Measurements from ENCODE around the gene TGM2. TPM values are rescaled to one million over a fixed set of nuclear protein-coding genes. Genes with fewer than 3 reads are reported as not detected.

The TGM2 gene
- total and polyA plus RNA-seq, 9 of the 15 experiments (the other 6 are each of a cell fraction or from before 2014, with no cell fraction given), result 5.5 to 78.5 (median 37.6) TPM

DNA sequence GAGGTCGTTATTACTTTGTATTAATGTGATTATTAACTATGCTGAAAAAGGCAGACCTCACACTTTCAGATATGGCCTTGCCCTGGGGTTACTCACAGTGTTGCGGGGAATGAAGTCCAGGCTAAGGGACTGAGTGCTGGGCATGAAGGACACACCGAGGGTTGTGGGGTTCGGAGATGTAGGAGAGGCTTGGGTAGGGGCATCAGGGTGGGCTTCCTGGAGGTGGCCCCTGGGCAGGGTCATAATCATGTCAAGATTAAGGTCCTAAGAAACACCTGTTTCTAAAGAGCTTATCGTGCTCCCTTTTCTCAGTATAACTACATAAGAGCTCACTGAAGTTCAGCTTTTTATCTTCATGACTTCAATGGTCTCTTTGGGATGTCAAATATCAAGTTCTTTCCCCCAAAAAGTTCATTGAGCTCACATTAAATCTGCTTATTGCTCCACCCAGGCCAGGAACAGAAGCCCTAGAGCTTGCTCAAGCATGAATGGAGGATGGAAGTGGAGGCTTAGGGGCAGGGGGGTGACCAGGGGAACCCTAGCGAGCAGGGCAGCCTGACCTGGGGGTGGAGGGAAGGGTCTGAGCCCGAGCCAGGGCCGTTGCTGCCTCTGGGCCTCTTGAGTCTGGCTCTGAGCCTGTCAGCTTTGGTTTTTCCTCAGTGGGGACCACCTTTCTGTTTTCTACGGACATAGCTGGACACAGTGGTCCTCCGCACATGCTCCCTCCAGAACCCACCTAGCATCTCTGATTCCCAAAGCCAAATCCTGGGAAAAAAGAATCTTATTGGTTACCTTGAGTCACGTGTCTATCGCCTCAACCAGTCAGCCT lies 37.3 kb upstream of the TGM2 start:
- no peaks in the 10 kb centered on the region; the same call in 1 of the 2 replicates for H3K9me3 ChIP-seq (replicated peaks; ENCODE audit: control insufficient read depth, insufficient read depth, low read depth, low read length)
- H3K4me3 ChIP-seq, result no peak overlapping the region
- H3K79me2 ChIP-seq (ENCODE audit: control insufficient read depth, insufficient read depth, low read length), result no peaks in the 10 kb centered on the region
- H3K4me1 ChIP-seq (replicated peaks in 1 of 2; ENCODE audit: control insufficient read depth in 2 of 2, insufficient read depth in 2 of 2, low read length in 2 of 2), result peaks cover 0 to 7% of the 10 kb centered on the region in 2 experiments; a peak in 3 of 5 replicates
- peak overlapping the region; percentile 20; the same call in 1 of the 2 replicates for H3K4me2 ChIP-seq (ENCODE audit: insufficient read depth, low read length)
- H3K9me1 ChIP-seq (ENCODE audit: control insufficient read depth, insufficient read depth, low read length), result no peaks in the 10 kb centered on the region
- intact Hi-C loops (cut with micrococcal nuclease) (no loop called here), in situ Hi-C loops (cut with MboI) (no loop called here)
- FAIRE-seq (peak; percentile 65), ATAC-seq (no peak), DNase-seq (ENCODE audit: extremely low read depth in 1 of 4, low spot score in 3 of 4) (peak in 1 of 4 experiments; percentile 43)
- no peak overlapping the region for H2AFZ ChIP-seq (ENCODE audit: low read depth, low read length)
- no peak overlapping the region for H3K27ac ChIP-seq (ENCODE audit: extremely low read depth, low read depth, low read length)
- no TSS peak for BruUV-seq (replicated peaks)
- H3K9ac ChIP-seq (ENCODE audit: insufficient read depth in 1 of 2, low read depth in 2 of 2, low read length in 2 of 2), result no peak overlapping the region
- H4K20me1 ChIP-seq (replicated peaks; ENCODE audit: control insufficient read depth, insufficient read depth, low read length), result peaks cover 3% of the 10 kb centered on the region; the same call in 1 of the 2 replicates
- ChIA-PET CTCF (ENCODE audit: low intra/inter-chr PET ratio) (no interaction called here), POLR2A (interaction anchor here (0.6 kb wide), 3 partner anchors 13 to 208 kb away, joined by 3 read pairs; no protein-coding TSS in a partner anchor)
- H3K27me3 ChIP-seq (ENCODE audit: control insufficient read depth in 2 of 2, insufficient read depth in 2 of 2, low read length in 2 of 2), result peaks cover 8 to 17% of the 10 kb centered on the region in 2 experiments; a peak in 3 of 5 replicates
- WGBS (ENCODE audit: insufficient coverage, low coverage, missing lambda C conversion rate), result 23% methylated on average over 12 of the region's 12 CpGs
- H3K36me3 ChIP-seq (ENCODE audit: control insufficient read depth, insufficient read depth, low read length), result no peaks in the 10 kb centered on the region
- TF ChIP-seq, protein P1, sequence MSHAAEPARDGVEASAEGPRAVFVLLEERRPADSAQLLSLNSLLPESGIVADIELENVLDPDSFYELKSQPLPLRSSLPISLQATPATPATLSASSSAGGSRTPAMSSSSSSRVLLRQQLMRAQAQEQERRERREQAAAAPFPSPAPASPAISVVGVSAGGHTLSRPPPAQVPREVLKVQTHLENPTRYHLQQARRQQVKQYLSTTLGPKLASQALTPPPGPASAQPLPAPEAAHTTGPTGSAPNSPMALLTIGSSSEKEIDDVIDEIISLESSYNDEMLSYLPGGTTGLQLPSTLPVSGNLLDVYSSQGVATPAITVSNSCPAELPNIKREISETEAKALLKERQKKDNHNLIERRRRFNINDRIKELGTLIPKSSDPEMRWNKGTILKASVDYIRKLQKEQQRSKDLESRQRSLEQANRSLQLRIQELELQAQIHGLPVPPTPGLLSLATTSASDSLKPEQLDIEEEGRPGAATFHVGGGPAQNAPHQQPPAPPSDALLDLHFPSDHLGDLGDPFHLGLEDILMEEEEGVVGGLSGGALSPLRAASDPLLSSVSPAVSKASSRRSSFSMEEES (CRISPR knock-in tag; IDR thresholded peaks at IDR 0.05), result peak; percentile 52
- TF ChIP-seq MCM2 (IDR thresholded peaks at IDR 0.05; ENCODE audit: low read depth) (no peak), ZNF12 (CRISPR knock-in tag; IDR thresholded peaks at IDR 0.05) (no peak), ZFP36 (IDR thresholded peaks at IDR 0.05; ENCODE audit: low read depth, low read length, partially characterized antibody) (peak; percentile 51), ZBTB8A (IDR thresholded peaks at IDR 0.05; ENCODE audit: partially characterized antibody) (no peak), ETV1 (tag; conservative IDR thresholded peaks at IDR 0.05; ENCODE audit: low read depth) (no peak), GTF2F1 (IDR thresholded peaks at IDR 0.05; ENCODE audit: low read depth, low read length) (no peak), ZC3H8 (IDR thresholded peaks at IDR 0.05) (no peak), SRF (CRISPR knock-in tag; IDR thresholded peaks at IDR 0.05) (no peak), JUND (IDR thresholded peaks at IDR 0.05; ENCODE audit: borderline replicate concordance, low read depth, low read length) (no peak), JUND (tag; IDR thresholded peaks at IDR 0.05; ENCODE audit: borderline replicate concordance, low read depth, low read length) (no peak), NFYB (IDR thresholded peaks at IDR 0.05; ENCODE audit: extremely low read depth, insufficient read length) (peak; percentile 6)
- TF ChIP-seq, protein P2, sequence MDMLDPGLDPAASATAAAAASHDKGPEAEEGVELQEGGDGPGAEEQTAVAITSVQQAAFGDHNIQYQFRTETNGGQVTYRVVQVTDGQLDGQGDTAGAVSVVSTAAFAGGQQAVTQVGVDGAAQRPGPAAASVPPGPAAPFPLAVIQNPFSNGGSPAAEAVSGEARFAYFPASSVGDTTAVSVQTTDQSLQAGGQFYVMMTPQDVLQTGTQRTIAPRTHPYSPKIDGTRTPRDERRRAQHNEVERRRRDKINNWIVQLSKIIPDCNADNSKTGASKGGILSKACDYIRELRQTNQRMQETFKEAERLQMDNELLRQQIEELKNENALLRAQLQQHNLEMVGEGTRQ (CRISPR knock-in tag; IDR thresholded peaks at IDR 0.05), result peak; percentile 85
- TF ChIP-seq, protein P3, sequence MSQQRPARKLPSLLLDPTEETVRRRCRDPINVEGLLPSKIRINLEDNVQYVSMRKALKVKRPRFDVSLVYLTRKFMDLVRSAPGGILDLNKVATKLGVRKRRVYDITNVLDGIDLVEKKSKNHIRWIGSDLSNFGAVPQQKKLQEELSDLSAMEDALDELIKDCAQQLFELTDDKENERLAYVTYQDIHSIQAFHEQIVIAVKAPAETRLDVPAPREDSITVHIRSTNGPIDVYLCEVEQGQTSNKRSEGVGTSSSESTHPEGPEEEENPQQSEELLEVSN (IDR thresholded peaks at IDR 0.05; ENCODE audit: borderline replicate concordance in 1 of 2, extremely low read depth in 1 of 2, insufficient read depth in 1 of 2, insufficient read length in 1 of 2, low read depth in 1 of 2, low read length in 1 of 2, poor library complexity in 1 of 2, severe bottlenecking in 1 of 2), result no peak
- TF ChIP-seq, protein P4, sequence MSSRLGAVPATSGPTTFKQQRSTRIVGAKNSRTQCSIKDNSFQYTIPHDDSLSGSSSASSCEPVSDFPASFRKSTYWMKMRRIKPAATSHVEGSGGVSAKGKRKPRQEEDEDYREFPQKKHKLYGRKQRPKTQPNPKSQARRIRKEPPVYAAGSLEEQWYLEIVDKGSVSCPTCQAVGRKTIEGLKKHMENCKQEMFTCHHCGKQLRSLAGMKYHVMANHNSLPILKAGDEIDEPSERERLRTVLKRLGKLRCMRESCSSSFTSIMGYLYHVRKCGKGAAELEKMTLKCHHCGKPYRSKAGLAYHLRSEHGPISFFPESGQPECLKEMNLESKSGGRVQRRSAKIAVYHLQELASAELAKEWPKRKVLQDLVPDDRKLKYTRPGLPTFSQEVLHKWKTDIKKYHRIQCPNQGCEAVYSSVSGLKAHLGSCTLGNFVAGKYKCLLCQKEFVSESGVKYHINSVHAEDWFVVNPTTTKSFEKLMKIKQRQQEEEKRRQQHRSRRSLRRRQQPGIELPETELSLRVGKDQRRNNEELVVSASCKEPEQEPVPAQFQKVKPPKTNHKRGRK (tag; IDR thresholded peaks at IDR 0.05), result no peak
